GM19240 (cell line): Measurements from ENCODE around the gene RADIL.

ENCODE experiments used
- DNase-seq: peaks from one replicate; pipeline ENCODE4 v3.0.0; 2011; ENCODE audit warnings: low spot score; ENCODE audit not compliant: insufficient read length

Gene RADIL

DNA sequence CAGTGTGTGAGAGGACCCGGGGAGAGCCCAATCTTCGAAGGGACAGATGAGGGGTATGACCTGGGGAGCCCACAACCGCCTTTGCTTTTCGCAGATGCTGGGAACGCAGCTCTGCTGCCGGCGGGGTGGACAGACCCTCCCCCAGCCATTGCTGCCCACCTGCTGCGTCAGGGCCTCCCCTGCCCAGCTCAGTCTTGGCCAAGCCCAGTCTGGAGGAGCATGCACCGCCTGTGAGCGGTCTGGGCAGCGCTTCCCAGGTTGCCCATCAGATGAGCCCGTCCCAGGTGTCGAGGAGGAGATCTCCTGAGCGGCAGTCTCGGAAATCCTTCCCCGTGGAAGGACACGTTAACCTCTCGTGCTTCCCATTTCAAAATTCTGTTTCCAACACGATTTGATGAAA, 125.4 kb downstream of the RADIL start:
- no peak for DNase-seq

DNA sequence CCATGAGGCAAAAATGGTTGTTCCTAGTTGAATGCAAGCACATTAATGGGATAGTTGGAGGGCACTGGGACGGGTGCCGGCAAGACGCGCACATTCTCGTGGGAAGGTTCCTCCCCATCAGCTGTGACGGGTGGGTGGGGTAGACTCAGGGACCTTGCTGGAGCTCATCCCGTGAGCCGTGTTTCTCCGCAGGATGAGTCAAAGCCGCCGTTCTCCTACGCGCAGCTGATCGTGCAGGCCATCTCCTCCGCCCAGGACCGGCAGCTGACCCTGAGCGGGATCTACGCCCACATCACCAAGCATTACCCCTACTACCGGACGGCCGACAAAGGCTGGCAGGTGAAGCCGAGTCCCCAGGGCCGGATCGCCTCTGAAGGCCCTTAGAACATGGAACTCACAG, 128.5 kb downstream of the RADIL start:
- no peak for DNase-seq

DNA sequence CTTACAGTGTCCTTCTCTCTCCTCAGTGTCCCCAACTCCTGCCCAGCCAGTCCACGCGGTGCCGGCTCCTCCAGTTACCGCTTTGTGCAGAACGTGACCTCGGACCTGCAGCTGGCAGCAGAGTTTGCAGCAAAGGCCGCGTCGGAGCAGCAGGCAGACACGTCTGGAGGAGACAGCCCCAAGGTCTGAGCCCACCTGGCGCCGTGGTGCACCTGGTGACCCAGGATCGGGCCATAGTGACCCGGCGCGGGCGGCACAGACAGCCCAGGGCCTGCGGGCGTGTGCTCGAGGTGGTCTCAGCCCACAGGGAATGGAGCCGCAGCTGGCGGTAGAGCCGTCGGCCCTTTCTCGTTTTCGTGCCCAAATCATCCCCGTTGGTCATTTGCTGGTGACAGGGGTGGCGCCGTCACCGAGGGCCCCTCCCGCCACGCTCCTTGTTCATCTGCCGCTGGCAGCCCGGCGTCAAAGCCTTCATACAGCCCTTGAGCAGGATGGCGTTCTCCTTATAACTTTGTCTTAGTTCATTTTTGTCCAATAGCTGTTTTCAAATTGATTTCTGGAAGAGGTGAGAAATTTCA, 129.0 kb downstream of the RADIL start:
- DNase-seq: no peak

DNA sequence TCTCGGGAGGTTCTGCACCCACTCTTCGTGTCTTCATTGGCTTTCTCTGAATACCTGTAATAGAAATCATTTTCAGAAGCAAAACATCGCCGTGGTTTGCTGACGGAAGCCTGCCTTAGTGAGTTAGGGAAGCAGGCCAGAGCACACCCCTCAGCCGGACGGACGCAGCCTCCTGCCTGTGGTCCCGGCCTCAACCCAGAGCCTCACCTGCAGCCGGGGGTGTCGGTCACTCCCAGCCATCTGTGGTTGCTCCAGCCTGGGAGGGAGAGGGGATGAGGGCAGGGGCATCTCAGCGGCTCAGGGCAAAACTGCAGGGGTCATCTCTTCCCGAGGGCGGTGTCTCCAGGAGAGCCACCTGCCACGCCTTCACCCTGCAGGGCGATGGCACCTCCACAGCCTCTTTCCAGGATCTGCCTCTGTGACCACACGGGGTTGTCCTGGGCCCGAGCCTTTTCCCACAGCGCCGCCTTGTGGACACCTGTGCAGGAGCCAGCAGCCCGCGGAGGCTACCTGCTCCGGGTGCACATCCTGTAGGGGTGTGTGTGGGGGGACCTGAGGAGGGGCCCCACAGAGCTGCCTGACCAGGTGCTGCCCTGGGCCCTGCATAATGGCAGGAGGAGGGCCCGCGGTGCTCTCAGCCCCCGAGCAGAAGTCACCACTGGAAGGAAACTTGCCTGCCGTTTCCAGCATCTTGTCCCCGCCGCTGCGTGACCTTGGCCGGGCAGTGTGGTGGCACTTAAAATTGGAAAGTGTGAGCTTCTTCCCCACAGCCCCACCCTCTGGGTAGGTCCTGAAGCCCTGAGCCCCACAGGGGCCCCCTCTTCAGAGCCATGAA, 129.7 kb downstream of the RADIL start:
- peak; percentile 90 for DNase-seq

DNA sequence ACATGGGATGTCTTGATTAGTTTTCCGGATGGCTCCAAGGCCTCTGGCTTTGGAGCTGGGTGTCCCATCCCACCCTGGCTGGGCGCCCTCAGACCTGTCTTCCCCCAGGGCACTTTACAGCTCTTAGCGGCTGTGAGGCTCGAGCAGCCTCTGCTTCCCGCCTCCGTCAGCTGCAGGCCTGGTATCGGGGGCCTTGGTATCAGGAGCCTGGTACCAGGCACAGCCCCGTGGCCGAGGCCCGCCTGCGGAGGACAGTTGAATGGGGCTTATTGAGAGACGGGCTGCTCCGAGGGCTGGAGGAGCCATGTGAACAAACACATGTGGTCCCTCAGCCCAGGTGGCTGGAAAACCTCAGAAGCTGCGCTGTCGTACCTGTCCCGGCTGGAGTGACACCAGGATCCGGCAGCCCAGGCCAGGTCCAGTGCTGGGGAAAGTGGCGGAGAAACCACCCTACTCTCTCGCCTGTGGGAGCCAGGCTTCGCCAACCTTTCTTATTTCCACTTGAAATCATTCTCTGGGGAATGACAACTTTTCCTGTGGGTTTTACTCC, 132.0 kb downstream of the RADIL start:
- no peak for DNase-seq

DNA sequence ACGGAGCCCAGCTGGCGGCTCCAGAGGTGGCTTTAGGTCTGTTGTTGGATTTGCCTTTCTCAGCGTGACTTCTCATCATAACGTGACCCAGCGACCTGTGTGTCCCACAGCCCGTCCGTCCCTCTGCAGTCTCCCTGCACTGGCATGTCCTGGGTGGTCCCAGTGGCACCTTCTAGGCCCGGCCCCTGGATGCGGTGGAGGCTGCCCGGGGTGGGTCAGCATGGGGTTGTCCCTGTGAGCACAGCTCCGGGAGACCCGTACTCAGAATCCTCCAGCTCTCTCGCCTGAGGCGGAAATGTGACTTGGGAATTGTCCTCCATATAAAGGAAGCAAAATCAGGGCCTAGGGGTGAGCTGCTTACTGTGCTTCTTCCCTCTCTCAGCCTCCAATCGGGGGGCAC, 133.7 kb downstream of the RADIL start:
- DNase-seq: no peak

DNA sequence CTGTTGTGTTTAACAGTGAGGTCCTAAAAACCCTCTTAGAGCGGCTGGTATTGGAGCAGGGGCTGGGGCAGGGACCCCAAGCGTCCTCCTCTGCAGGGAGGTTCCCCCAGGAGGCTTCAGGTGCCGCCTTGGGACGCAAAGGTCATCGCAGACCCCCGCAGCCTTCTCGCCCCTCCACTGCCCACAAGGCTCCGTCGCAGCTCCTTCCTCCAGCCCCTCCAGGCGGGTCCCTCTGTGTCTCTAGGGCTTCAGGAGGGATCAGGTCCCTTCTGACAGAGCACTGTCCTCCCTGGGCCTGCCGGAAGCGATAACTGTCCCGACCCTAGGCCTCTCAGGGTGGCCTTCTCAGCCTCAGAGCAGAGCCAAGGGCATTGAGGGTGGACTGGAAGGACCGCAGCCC, 134.2 kb downstream of the RADIL start:
- no peak for DNase-seq
